A549 (cell line): ENCODE results near the gene XCR1.

Experiments used
- EHMT2 ChIP-seq: fragments of 200-600 bp; sonication (generic); IDR thresholded peaks from 2 replicates; pipeline ENCODE4 v1.6.1; 2016; ENCODE audit warnings: antibody characterized with exemption, low read depth, mild to moderate bottlenecking, moderate library complexity
- EP300 ChIP-seq, 2 experiments: fragments of >200 bp; sonication (Bioruptor Twin); formaldehyde crosslinking; IDR thresholded peaks; 2 replicates in 1 of 2; 3 replicates in 1 of 2; pipeline ENCODE4 v1.6.1; 2016 to 2017
- ESRRA ChIP-seq: fragments of 150-350 bp; IDR thresholded peaks from 2 replicates; pipeline ENCODE4 v1.6.1; 2014; ENCODE audit warnings: mild to moderate bottlenecking, low read length, borderline replicate concordance
- HOXA7 ChIP-seq: fragments of 250-450 bp; sonication (Bioruptor Pico); IDR thresholded peaks from 2 replicates; pipeline ENCODE4 v1.5.0; 2020; ENCODE audit warnings: mild to moderate bottlenecking, moderate library complexity
- JUNB ChIP-seq: fragments of >200 bp; sonication (Bioruptor Twin); formaldehyde crosslinking; IDR thresholded peaks from 2 replicates; pipeline ENCODE4 v1.6.1; 2016
- POLR2AphosphoS2 ChIP-seq: conservative IDR thresholded peaks from 2 replicates; pipeline ENCODE4 v1.6.1; 2012; ENCODE audit warnings: low read length, improper control_type of control experiment, inconsistent platforms
- RAD21 ChIP-seq, 2 experiments: fragments of >200 bp in 1 of 2; sonication (Bioruptor Twin) in 1 of 2; formaldehyde crosslinking in 1 of 2; IDR thresholded peaks in 1 of 2; conservative IDR thresholded peaks in 1 of 2; 2 replicates in 1 of 2; 3 replicates in 1 of 2; pipeline ENCODE4 v1.6.1; 2012 to 2018; ENCODE audit warnings: inconsistent platforms in 1 of 2
- RCOR1 ChIP-seq: fragments of 150-350 bp; IDR thresholded peaks from 2 replicates; pipeline ENCODE4 v1.6.1; 2014; ENCODE audit warnings: antibody characterized with exemption, low read length, low read depth
- ZC3H11A ChIP-seq: fragments of 450-650 bp; IDR thresholded peaks from 2 replicates; pipeline ENCODE4 v1.6.1; 2014; ENCODE audit warnings: antibody characterized with exemption, mild to moderate bottlenecking
- TF ChIP-seq, protein P1 (sequence below): fragments of >200 bp; sonication (Bioruptor Twin); formaldehyde crosslinking; IDR thresholded peaks from 3 replicates; pipeline ENCODE4 v1.5.1; 2016
- TF ChIP-seq, protein P2 (sequence below): fragments of 450-650 bp; IDR thresholded peaks from 2 replicates; pipeline ENCODE4 v1.6.1; 2014; ENCODE audit warnings: antibody characterized with exemption
- TF ChIP-seq, protein P3 (sequence below): fragments of 200-600 bp; sonication (generic); IDR thresholded peaks from 2 replicates; pipeline ENCODE4 v1.6.1; 2016; ENCODE audit warnings: antibody characterized with exemption, mild to moderate bottlenecking, moderate library complexity
- TF ChIP-seq, protein P4 (sequence below): IDR thresholded peaks from 2 replicates; pipeline ENCODE4 v1.6.1; 2012

DNA sequence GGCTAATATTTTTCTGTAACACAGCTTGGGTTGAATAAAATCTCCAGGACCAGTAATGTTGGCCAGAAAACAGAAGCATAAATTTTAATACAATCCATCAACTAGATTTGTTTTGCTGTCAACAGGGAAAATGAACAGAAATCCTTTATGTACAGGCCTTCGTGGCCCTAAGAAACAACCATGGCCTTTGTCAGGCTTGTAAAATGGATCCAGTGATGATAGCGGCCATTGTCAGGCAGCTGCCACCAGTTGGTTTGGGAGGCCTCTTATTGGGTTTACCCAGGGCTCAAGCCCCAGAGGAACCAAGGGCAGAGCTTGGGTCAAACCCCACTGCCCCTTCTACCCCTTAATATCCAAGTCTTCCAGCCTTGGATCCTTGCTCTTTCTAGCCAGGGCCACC, 26.1 kb downstream of the XCR1 start:
- TF ChIP-seq, protein P1, sequence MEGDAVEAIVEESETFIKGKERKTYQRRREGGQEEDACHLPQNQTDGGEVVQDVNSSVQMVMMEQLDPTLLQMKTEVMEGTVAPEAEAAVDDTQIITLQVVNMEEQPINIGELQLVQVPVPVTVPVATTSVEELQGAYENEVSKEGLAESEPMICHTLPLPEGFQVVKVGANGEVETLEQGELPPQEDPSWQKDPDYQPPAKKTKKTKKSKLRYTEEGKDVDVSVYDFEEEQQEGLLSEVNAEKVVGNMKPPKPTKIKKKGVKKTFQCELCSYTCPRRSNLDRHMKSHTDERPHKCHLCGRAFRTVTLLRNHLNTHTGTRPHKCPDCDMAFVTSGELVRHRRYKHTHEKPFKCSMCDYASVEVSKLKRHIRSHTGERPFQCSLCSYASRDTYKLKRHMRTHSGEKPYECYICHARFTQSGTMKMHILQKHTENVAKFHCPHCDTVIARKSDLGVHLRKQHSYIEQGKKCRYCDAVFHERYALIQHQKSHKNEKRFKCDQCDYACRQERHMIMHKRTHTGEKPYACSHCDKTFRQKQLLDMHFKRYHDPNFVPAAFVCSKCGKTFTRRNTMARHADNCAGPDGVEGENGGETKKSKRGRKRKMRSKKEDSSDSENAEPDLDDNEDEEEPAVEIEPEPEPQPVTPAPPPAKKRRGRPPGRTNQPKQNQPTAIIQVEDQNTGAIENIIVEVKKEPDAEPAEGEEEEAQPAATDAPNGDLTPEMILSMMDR = no peak
- TF ChIP-seq ESRRA (no peak), ZC3H11A (no peak), RCOR1 (no peak), EHMT2 (no peak), RAD21 (conservative IDR thresholded peaks at IDR 0.05 in 1 of 2, IDR thresholded peaks at IDR 0.05 in 1 of 2) (no peak), POLR2AphosphoS2 (no peak), HOXA7 (CRISPR knock-in tag) (no peak), JUNB (no peak), EP300 (IDR thresholded peaks at IDR 0.05) (no peak)
- TF ChIP-seq, protein P2, sequence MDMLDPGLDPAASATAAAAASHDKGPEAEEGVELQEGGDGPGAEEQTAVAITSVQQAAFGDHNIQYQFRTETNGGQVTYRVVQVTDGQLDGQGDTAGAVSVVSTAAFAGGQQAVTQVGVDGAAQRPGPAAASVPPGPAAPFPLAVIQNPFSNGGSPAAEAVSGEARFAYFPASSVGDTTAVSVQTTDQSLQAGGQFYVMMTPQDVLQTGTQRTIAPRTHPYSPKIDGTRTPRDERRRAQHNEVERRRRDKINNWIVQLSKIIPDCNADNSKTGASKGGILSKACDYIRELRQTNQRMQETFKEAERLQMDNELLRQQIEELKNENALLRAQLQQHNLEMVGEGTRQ = no peak
- TF ChIP-seq, protein P3, sequence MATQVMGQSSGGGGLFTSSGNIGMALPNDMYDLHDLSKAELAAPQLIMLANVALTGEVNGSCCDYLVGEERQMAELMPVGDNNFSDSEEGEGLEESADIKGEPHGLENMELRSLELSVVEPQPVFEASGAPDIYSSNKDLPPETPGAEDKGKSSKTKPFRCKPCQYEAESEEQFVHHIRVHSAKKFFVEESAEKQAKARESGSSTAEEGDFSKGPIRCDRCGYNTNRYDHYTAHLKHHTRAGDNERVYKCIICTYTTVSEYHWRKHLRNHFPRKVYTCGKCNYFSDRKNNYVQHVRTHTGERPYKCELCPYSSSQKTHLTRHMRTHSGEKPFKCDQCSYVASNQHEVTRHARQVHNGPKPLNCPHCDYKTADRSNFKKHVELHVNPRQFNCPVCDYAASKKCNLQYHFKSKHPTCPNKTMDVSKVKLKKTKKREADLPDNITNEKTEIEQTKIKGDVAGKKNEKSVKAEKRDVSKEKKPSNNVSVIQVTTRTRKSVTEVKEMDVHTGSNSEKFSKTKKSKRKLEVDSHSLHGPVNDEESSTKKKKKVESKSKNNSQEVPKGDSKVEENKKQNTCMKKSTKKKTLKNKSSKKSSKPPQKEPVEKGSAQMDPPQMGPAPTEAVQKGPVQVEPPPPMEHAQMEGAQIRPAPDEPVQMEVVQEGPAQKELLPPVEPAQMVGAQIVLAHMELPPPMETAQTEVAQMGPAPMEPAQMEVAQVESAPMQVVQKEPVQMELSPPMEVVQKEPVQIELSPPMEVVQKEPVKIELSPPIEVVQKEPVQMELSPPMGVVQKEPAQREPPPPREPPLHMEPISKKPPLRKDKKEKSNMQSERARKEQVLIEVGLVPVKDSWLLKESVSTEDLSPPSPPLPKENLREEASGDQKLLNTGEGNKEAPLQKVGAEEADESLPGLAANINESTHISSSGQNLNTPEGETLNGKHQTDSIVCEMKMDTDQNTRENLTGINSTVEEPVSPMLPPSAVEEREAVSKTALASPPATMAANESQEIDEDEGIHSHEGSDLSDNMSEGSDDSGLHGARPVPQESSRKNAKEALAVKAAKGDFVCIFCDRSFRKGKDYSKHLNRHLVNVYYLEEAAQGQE = no peak
- TF ChIP-seq, protein P4, sequence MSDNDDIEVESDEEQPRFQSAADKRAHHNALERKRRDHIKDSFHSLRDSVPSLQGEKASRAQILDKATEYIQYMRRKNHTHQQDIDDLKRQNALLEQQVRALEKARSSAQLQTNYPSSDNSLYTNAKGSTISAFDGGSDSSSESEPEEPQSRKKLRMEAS = no peak
